Naive thymus-derived CD4-positive, alpha-beta T cell (primary cell): Measurements from ENCODE around the gene MIOX. TPM values are rescaled to one million over a fixed set of nuclear protein-coding genes. Genes with fewer than 3 reads are reported as not detected.

ENCODE experiments used
- ATAC-seq: fragments of 150-1000 bp; cut with Tn5 transposase; 2 replicates; pipeline ENCODE4 v1.10.0; 2021; ENCODE audit warnings: mild to moderate bottlenecking, moderate library complexity
- CTCF ChIA-PET: fragments of 350-600 bp; sonication (Branson Sonifier 250); formaldehyde crosslinking; loops from one replicate; lab custom pipeline; 2021; ENCODE audit warnings: antibody characterized with exemption; lab: Charles Lee
- POLR2A ChIA-PET: fragments of 350-600 bp; sonication (Branson Sonifier 250); formaldehyde crosslinking; loops from one replicate; lab custom pipeline; 2021; ENCODE audit warnings: antibody characterized with exemption, inconsistent platforms; lab: Charles Lee
- DNase-seq, 9 donors: peaks; one replicate each; pipeline versions ENCODE4 v3.0.0 to v3.0.0-alpha.2; 2020 to 2022; ENCODE audit warnings: mixed read lengths in 1 of 9
- H3K27ac ChIP-seq: one replicate; pipeline ENCODE4 v1.7.0; 2013; ENCODE audit warnings: mild to moderate bottlenecking, low read depth, low read length, moderate library complexity
- H3K27me3 ChIP-seq, 2 donors: one replicate each; pipeline ENCODE4 v1.7.0; 2013; ENCODE audit warnings: low read length in 2 of 2, mild to moderate bottlenecking in 2 of 2, moderate library complexity in 2 of 2; ENCODE audit not compliant: control insufficient read depth in 2 of 2, insufficient read depth in 2 of 2
- H3K36me3 ChIP-seq, 3 experiments: 1 replicate in 2 of 3; 2 replicates in 1 of 3; pipeline ENCODE4 v1.7.0; 2013; ENCODE audit warnings: low read length in 3 of 3, mild to moderate bottlenecking in 3 of 3, moderate library complexity in 1 of 3; ENCODE audit not compliant: insufficient read depth in 3 of 3, control insufficient read depth in 2 of 3
- H3K4me1 ChIP-seq, 2 donors: one replicate each; pipeline ENCODE4 v1.7.0; 2013; ENCODE audit warnings: low read length in 2 of 2, mild to moderate bottlenecking in 2 of 2, moderate library complexity in 1 of 2; ENCODE audit not compliant: control insufficient read depth in 2 of 2, insufficient read depth in 2 of 2
- H3K4me3 ChIP-seq: 2 replicates; pipeline ENCODE4 v1.7.0; 2013; ENCODE audit warnings: mild to moderate bottlenecking, low read length
- H3K9me3 ChIP-seq, 3 experiments: 1 replicate in 2 of 3; 2 replicates in 1 of 3; pipeline ENCODE4 v1.7.0; 2013; ENCODE audit warnings: low read length in 3 of 3; ENCODE audit not compliant: control insufficient read depth in 2 of 3
- H3K27ac Mint-ChIP-seq, 9 donors: one replicate each; pipeline ENCODE4 v1.8.0; 2020 to 2022; ENCODE audit warnings: mixed read lengths in 9 of 9, mild to moderate bottlenecking in 8 of 9, moderate library complexity in 5 of 9, inconsistent platforms in 2 of 9
- H3K27me3 Mint-ChIP-seq, 5 donors: one replicate each; pipeline ENCODE4 v1.8.0; 2021 to 2022; ENCODE audit warnings: mixed read lengths in 5 of 5, mild to moderate bottlenecking in 1 of 5
- H3K36me3 Mint-ChIP-seq, 5 donors: one replicate each; pipeline ENCODE4 v1.8.0; 2020 to 2022; ENCODE audit warnings: mixed read lengths in 5 of 5, mild to moderate bottlenecking in 3 of 5, inconsistent platforms in 1 of 5
- H3K4me1 Mint-ChIP-seq, 7 donors: one replicate each; pipeline ENCODE4 v1.8.0; 2020 to 2022; ENCODE audit warnings: mixed read lengths in 7 of 7, mild to moderate bottlenecking in 3 of 7, inconsistent platforms in 1 of 7
- H3K4me3 Mint-ChIP-seq, 10 donors: one replicate each; pipeline ENCODE4 v1.8.0; 2020 to 2022; ENCODE audit warnings: mild to moderate bottlenecking in 10 of 10, mixed read lengths in 10 of 10, moderate library complexity in 6 of 10, inconsistent platforms in 2 of 10
- H3K9me3 Mint-ChIP-seq, 11 donors: one replicate each; pipeline ENCODE4 v1.8.0; 2020 to 2022; ENCODE audit warnings: mixed read lengths in 11 of 11, mild to moderate bottlenecking in 4 of 11, inconsistent platforms in 1 of 11, moderate library complexity in 1 of 11
- intact Hi-C, 2 donors: fragments of 100-400 bp; cut with micrococcal nuclease; formaldehyde crosslinking; loops; one replicate each; pipeline ENCODE4 v1.15.1; 2023
- polyA plus RNA-seq, 2 donors: library from polyadenylated mRNA; unstranded; fragments of 300-500 nt; fragmentation: Illumina TruSeq; gene quantifications; one replicate each; pipeline ENCODE4 v1.2.3, GENCODE V29; 2021
- total RNA-seq, 6 experiments: library from RNA in 5 of 6; stranded (reverse) in 5 of 6; gene quantifications; 1 replicate in 5 of 6; 2 replicates in 1 of 6; pipeline ENCODE4 v1.2.3 and lab custom pipeline; 2021 to 2026

The MIOX gene
- total and polyA plus RNA-seq, 7 experiments from 2014 or later: 0.22 TPM; not detected in 6

DNA sequence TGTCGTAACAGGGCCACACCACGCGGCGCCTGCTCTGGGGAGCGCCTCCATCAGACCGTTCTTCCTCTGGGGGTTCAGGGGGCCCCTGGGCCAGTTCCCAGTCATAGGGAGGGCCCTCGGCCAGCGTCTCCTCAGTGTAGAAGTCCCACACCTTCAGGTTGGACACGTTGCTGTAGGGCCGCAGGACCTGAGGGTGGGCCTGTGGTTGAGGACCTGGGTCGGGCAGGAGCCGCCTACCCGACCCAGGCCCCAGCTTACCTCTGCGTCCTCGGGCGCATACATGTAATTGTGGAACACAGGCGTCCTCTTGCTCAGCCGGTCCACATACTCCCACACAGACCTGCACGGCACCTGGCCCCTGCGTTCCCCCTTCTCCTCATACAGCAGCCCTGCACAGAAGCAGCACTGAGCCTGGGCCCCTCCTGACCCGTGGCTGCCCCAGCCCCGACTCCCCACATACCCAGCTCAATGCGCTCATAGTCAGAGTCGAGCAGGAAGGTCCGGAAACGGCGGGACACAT lies 32.0 kb upstream of the MIOX start:
- Histone ChIP-seq H3K4me1 (no peaks in the 10 kb centered on the region), H3K27ac (no peak overlapping the region), H3K9me3 (no peaks in the 10 kb centered on the region), H3K36me3 (peaks cover 0 to 91% (median 10%) of the 10 kb centered on the region in 3 experiments), H3K27me3 (no peaks in the 10 kb centered on the region), H3K4me3 (no peak overlapping the region)
- H3K27ac Mint-ChIP-seq: no peak overlapping the region
- H3K27me3 Mint-ChIP-seq: no peaks in the 10 kb centered on the region
- no peak overlapping the region for H3K4me3 Mint-ChIP-seq
- ChIA-PET POLR2A (interaction anchor here (1.4 kb wide), 1 partner anchor 14 kb away, joined by 4 read pairs; no protein-coding TSS in a partner anchor), CTCF (no interaction called here)
- intact Hi-C loops: loop anchor here in 1 of 2 donors (5.0 kb wide), 1 partner anchor 43 kb away; no protein-coding TSS in a partner anchor
- H3K4me1 Mint-ChIP-seq: peaks cover 0 to 15% (median 7%) of the 10 kb centered on the region in 7 donors
- DNase-seq (no peak), ATAC-seq (no peak)
- H3K36me3 Mint-ChIP-seq: peaks cover 0 to 23% (median 12%) of the 10 kb centered on the region in 5 donors
- peaks cover 0 to 2% (median 0%) of the 10 kb centered on the region in 11 donors for H3K9me3 Mint-ChIP-seq

DNA sequence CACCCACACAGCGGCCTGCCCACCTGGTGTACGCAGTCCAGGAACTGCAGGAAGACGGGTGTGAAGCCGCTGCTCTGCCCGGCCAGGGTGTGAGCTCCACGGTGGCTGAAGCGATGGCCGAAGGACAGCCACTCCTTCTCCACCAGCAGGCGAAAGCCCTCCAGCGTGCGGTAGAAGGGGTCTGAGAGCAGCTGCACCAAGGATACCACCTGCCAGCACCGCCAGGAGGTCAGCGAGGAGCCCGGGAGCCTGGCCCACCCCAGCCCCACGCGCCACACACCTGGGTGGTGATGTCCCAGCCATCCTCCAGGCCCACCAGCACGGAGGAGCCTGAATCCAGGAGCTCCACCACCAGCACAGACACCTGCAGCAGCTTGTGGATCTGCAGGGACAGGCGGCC lies 31.5 kb upstream of the MIOX start:
- intact Hi-C loops: loop anchor here in 1 of 2 donors (5.0 kb wide), 1 partner anchor 42 kb away; no protein-coding TSS in a partner anchor
- ChIA-PET POLR2A (interaction anchor here (1.2 kb wide), 1 partner anchor 15 kb away, joined by 5 read pairs; no protein-coding TSS in a partner anchor), CTCF (no interaction called here)
- no peaks in the 10 kb centered on the region for H3K9me3 ChIP-seq
- Mint-ChIP-seq H3K9me3 (no peaks in the 10 kb centered on the region), H3K36me3 (peaks cover 0 to 22% (median 10%) of the 10 kb centered on the region in 5 donors), H3K4me1 (peaks cover 0 to 12% (median 4%) of the 10 kb centered on the region in 7 donors), H3K4me3 (no peak overlapping the region), H3K27ac (no peak overlapping the region), H3K27me3 (no peaks in the 10 kb centered on the region)
- no peak for DNase-seq
- no peak overlapping the region for H3K4me3 ChIP-seq
- H3K36me3 ChIP-seq: peaks cover 0 to 91% (median 10%) of the 10 kb centered on the region in 3 experiments
- no peak overlapping the region for H3K27ac ChIP-seq
- H3K4me1 ChIP-seq: no peaks in the 10 kb centered on the region
- H3K27me3 ChIP-seq: no peaks in the 10 kb centered on the region
- no peak for ATAC-seq

DNA sequence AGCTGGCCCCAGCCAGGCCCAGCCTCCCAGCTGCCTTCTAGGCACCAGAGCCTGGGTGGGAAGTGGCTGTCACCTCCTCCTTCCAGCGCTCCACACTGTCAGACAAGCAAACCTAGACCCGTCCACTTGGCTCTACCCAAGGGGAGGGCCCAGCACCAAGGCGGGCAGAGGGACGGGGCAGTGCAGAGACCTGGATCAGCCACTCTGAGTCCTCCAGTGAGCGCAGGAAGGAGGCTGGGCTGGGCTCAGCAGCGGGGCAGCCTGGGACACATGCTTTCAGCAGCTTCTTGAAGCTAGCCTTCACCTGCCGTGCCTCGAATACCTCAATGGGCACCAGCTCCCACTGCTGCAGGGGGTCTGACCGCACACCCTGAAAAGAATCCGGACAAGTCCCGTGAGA lies 30.6 kb upstream of the MIOX start:
- no peaks in the 10 kb centered on the region for H3K4me1 ChIP-seq
- Mint-ChIP-seq H3K4me1 (peaks cover 0 to 8% (median 4%) of the 10 kb centered on the region in 7 donors), H3K9me3 (no peaks in the 10 kb centered on the region), H3K36me3 (peaks cover 0 to 29% (median 12%) of the 10 kb centered on the region in 5 donors), H3K27me3 (no peaks in the 10 kb centered on the region), H3K27ac (no peak overlapping the region), H3K4me3 (no peak overlapping the region)
- ChIA-PET CTCF (interaction anchor here (1.3 kb wide), 1 partner anchor 14 kb away, joined by 3 read pairs; no protein-coding TSS in a partner anchor), POLR2A (interaction anchor here (1.2 kb wide), 1 partner anchor 14 kb away, joined by 5 read pairs; no protein-coding TSS in a partner anchor)
- no peak overlapping the region for H3K27ac ChIP-seq
- H3K36me3 ChIP-seq: peaks cover 0 to 94% (median 15%) of the 10 kb centered on the region in 3 experiments
- DNase-seq (no peak), ATAC-seq (no peak)
- intact Hi-C loops: loop anchor here (2.0 to 5.0 kb wide), 2 partner anchors 15 to 41 kb away; no protein-coding TSS in a partner anchor
- H3K9me3 ChIP-seq: no peaks in the 10 kb centered on the region
- no peaks in the 10 kb centered on the region for H3K27me3 ChIP-seq
- H3K4me3 ChIP-seq: no peak overlapping the region

DNA sequence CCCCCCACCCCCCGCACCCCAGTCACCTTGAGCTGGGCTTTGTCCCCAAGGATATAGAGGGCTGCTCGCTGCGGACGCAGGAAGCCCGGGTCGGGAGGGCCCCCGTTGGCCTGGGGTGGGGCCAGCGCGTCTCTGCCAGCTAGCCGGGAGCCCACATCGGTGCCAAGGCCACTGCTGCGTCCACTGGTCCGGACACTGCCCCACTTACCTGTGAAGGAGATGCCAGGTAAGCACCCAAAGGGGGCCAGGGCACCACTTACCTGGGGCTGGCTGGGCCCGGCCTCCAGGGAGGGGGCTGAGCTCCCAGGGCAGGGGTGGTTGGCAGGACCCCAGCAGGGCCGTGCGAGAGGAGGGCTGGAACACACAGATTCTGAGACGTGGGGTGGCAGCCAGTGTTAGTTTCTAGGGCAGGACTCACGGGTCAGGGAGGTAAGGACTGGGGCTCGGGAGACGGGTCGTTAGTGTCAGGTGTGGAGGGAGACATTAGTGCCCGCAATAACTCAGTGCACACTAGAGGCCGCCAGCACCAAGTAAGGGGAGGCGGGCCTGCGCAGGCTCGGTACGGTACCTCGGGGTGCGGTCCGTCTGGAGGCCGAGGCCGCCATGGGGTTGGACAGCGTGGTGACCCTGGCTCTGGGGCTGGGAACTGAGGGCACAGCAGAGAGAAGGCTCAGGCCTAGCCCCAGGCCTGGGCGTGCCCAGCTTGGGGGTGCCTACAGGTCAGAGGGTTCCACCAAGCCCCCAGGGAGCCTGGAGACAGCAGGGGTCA lies 30.0 kb upstream of the MIOX start:
- Mint-ChIP-seq H3K27ac (peak overlapping the region in 4 of 9 donors; percentile 19 to 71 (median 28)), H3K4me1 (peaks cover 0 to 8% (median 0%) of the 10 kb centered on the region in 7 donors), H3K36me3 (peaks cover 0 to 25% (median 7%) of the 10 kb centered on the region in 5 donors), H3K4me3 (no peak overlapping the region), H3K27me3 (no peaks in the 10 kb centered on the region), H3K9me3 (no peaks in the 10 kb centered on the region)
- Histone ChIP-seq H3K36me3 (peaks cover 0 to 96% (median 17%) of the 10 kb centered on the region in 3 experiments), H3K27me3 (no peaks in the 10 kb centered on the region), H3K27ac (no peak overlapping the region), H3K4me3 (no peak overlapping the region), H3K4me1 (no peaks in the 10 kb centered on the region), H3K9me3 (no peaks in the 10 kb centered on the region)
- ChIA-PET CTCF (interaction anchor here (1.3 to 1.5 kb wide), 2 partner anchors 13 to 41 kb away, joined by 3 to 8 read pairs; no protein-coding TSS in a partner anchor), POLR2A (interaction anchor here (0.7 to 2.5 kb wide), 5 partner anchors 12 to 69 kb away, joined by 3 to 8 read pairs (median 5); partner anchors contain the start of gene SCO2)
- intact Hi-C loops: loop anchor here (2.0 to 5.0 kb wide), 2 partner anchors 14 to 41 kb away; no protein-coding TSS in a partner anchor
- DNase-seq (no peak), ATAC-seq (peak; percentile 38)

DNA sequence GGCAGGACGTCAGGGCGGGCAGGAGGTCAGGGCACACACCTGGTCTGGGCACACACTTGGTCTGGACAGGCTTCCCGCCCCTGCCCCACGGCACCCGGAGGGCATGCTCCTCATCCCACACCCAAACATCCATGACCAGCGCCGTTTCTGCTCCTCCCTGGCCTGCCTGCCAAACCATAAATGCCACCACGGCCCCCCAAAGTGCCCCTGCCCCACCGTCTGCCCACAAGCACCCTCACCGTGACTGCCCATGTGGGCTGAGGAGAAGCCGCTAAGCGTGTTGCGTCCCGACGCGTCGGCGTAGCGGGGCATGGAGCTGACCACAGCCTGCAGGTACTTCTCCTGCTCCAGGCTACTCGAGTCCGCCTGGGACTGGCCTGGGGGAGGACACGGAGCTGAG lies 27.6 kb upstream of the MIOX start:
- ChIA-PET CTCF (interaction anchor here (2.2 kb wide), 1 partner anchor 9 kb away, joined by 6 read pairs; no protein-coding TSS in a partner anchor), POLR2A (interaction anchor here (2.5 kb wide), 1 partner anchor 9 kb away, joined by 8 read pairs; no protein-coding TSS in a partner anchor)
- Histone ChIP-seq H3K27ac (no peak overlapping the region), H3K36me3 (peaks cover 9 to 99% (median 24%) of the 10 kb centered on the region in 3 experiments), H3K4me3 (no peak overlapping the region), H3K27me3 (no peaks in the 10 kb centered on the region), H3K4me1 (no peaks in the 10 kb centered on the region), H3K9me3 (no peaks in the 10 kb centered on the region)
- peaks cover 0 to 28% (median 10%) of the 10 kb centered on the region in 5 donors for H3K36me3 Mint-ChIP-seq
- peak overlapping the region in 1 of 9 donors; percentile 80 for H3K27ac Mint-ChIP-seq
- DNase-seq (no peak), ATAC-seq (no peak)
- H3K9me3 Mint-ChIP-seq: no peaks in the 10 kb centered on the region
- no peaks in the 10 kb centered on the region for H3K27me3 Mint-ChIP-seq
- H3K4me3 Mint-ChIP-seq: no peak overlapping the region
- H3K4me1 Mint-ChIP-seq: peaks cover 0 to 11% (median 2%) of the 10 kb centered on the region in 7 donors
- intact Hi-C loops: loop anchor here (1.0 to 5.0 kb wide), 2 partner anchors 38 to 39 kb away; no protein-coding TSS in a partner anchor

DNA sequence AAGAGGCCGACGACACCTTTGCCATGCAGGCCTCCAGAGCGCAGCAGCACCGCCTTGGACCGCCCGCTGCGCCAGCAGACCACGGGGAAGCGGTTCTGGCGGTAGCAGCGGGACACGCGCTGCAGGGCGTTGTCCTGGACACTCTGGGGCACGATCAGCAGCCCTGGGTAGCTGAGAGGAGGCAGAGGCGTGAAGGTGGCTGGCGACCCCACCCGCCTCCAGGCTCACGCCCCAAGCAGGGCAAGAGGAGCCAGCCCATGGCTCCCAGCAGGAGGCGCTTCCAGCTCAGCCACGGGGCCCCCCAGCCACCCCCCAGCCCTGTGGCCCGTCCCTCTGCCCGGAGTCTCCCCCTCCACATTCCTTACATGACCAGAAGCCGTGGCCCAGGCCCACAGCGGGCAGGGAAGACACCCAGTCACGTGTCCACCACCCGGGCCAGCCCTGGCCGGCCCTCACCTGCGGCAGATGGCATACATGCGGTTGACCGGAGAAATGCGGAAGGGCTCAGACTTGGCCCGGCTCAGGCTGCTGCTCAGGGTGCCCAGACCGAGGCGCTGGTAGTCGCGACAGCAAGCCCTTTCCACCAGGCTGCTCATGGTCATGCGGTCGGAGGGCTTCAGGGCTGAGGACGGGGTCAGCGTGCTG lies 27.0 kb upstream of the MIOX start:
- H3K4me3 Mint-ChIP-seq: no peak overlapping the region
- ChIA-PET POLR2A (interaction anchor here (1.1 kb wide), 1 partner anchor 10 kb away, joined by 3 read pairs; no protein-coding TSS in a partner anchor), CTCF (interaction anchor here (0.6 to 2.2 kb wide), 2 partner anchors 9 to 66 kb away, joined by 3 to 6 read pairs; partner anchors contain the start of gene SCO2)
- Histone ChIP-seq H3K27me3 (no peaks in the 10 kb centered on the region), H3K36me3 (peaks cover 9 to 99% (median 31%) of the 10 kb centered on the region in 3 experiments), H3K4me1 (no peaks in the 10 kb centered on the region), H3K4me3 (no peak overlapping the region), H3K9me3 (no peaks in the 10 kb centered on the region), H3K27ac (no peak overlapping the region)
- H3K36me3 Mint-ChIP-seq: peaks cover 0 to 28% (median 10%) of the 10 kb centered on the region in 5 donors
- H3K9me3 Mint-ChIP-seq: no peaks in the 10 kb centered on the region
- H3K27ac Mint-ChIP-seq: no peak overlapping the region
- ATAC-seq (peak; percentile 18), DNase-seq (no peak)
- intact Hi-C loops: loop anchor here (1.0 to 5.0 kb wide), 2 partner anchors 38 to 39 kb away; no protein-coding TSS in a partner anchor
- peaks cover 0 to 11% (median 2%) of the 10 kb centered on the region in 7 donors for H3K4me1 Mint-ChIP-seq
- no peaks in the 10 kb centered on the region for H3K27me3 Mint-ChIP-seq
